Stimulated activated effector memory CD8-positive, alpha-beta T cell treated with anti-CD3 and anti-CD28 coated beads, Interleukin-12 subunit alpha, Interleukin-12 subunit beta, amount 100 ng/mL, for 72 hours (primary cell): ENCODE measurements around the gene GRIN1.

Source experiments
- ATAC-seq: fragments of 150-1000 bp; cut with Tn5 transposase; 2 replicates; pipeline ENCODE4 v1.10.0; 2021
- DNase-seq, 2 donors: peaks; one replicate each; pipeline ENCODE4 v3.0.0; 2021 to 2022; ENCODE audit warnings: low spot score in 2 of 2
- H3K27ac Mint-ChIP-seq: one replicate; pipeline ENCODE4 v1.8.0; 2022; ENCODE audit warnings: mild to moderate bottlenecking, mixed read lengths
- H3K36me3 Mint-ChIP-seq: one replicate; pipeline ENCODE4 v1.8.0; 2022; ENCODE audit warnings: mild to moderate bottlenecking, mixed read lengths
- H3K4me1 Mint-ChIP-seq: one replicate; pipeline ENCODE4 v1.8.0; 2022; ENCODE audit warnings: mixed read lengths
- H3K4me3 Mint-ChIP-seq: one replicate; pipeline ENCODE4 v1.8.0; 2022; ENCODE audit warnings: mild to moderate bottlenecking, mixed read lengths
- H3K9me3 Mint-ChIP-seq: one replicate; pipeline ENCODE4 v1.8.0; 2022; ENCODE audit warnings: mixed read lengths

GRIN1 gene

GRCh38 chr9:137192859-137193258 lies 53.9 kb downstream of the GRIN1 start:
- H3K36me3 Mint-ChIP-seq, result peaks cover 26% of the 10 kb centered on the region
- no peak overlapping the region for H3K4me3 Mint-ChIP-seq
- no peak for DNase-seq
- peaks cover 26% of the 10 kb centered on the region for H3K4me1 Mint-ChIP-seq
- H3K9me3 Mint-ChIP-seq, result no peaks in the 10 kb centered on the region
- no peak overlapping the region for H3K27ac Mint-ChIP-seq
- no peak for ATAC-seq

GRCh38 chr9:137193771-137194170 lies 54.8 kb downstream of the GRIN1 start:
- DNase-seq (no peak), ATAC-seq (no peak)
- Mint-ChIP-seq H3K36me3 (peaks cover 19% of the 10 kb centered on the region), H3K4me3 (no peak overlapping the region), H3K4me1 (peaks cover 25% of the 10 kb centered on the region), H3K27ac (no peak overlapping the region), H3K9me3 (no peaks in the 10 kb centered on the region)

- H3K4me1 Mint-ChIP-seq, result peaks cover 19% of the 10 kb centered on the region
- DNase-seq (no peak), ATAC-seq (no peak)
- no peak overlapping the region for H3K27ac Mint-ChIP-seq
- peaks cover 14% of the 10 kb centered on the region for H3K36me3 Mint-ChIP-seq
- no peaks in the 10 kb centered on the region for H3K9me3 Mint-ChIP-seq
- no peak overlapping the region for H3K4me3 Mint-ChIP-seq
These were observed 55.4 kb downstream of the GRIN1 start for GRCh38 chr9:137194388-137194787.

GRCh38 chr9:137194909-137195308 lies 56.0 kb downstream of the GRIN1 start:
- Mint-ChIP-seq H3K4me3 (no peak overlapping the region), H3K9me3 (no peaks in the 10 kb centered on the region), H3K4me1 (peaks cover 15% of the 10 kb centered on the region), H3K36me3 (peaks cover 9% of the 10 kb centered on the region), H3K27ac (no peak overlapping the region)
- ATAC-seq (no peak), DNase-seq (no peak)

- Mint-ChIP-seq H3K9me3 (no peaks in the 10 kb centered on the region), H3K4me3 (no peak overlapping the region), H3K4me1 (peaks cover 11% of the 10 kb centered on the region), H3K36me3 (peaks cover 4% of the 10 kb centered on the region), H3K27ac (no peak overlapping the region)
- no peak for ATAC-seq
- no peak for DNase-seq
These were observed 56.7 kb downstream of the GRIN1 start for GRCh38 chr9:137195525-137196220.

- DNase-seq, result no peak
- no peak overlapping the region for H3K27ac Mint-ChIP-seq
- H3K9me3 Mint-ChIP-seq, result no peaks in the 10 kb centered on the region
- ATAC-seq, result no peak
- peak overlapping the region; percentile 73 for H3K4me3 Mint-ChIP-seq
- peaks cover 19% of the 10 kb centered on the region for H3K4me1 Mint-ChIP-seq
- no peaks in the 10 kb centered on the region for H3K36me3 Mint-ChIP-seq
These were observed 59.3 kb downstream of the GRIN1 start for GRCh38 chr9:137198051-137198901.

- Mint-ChIP-seq H3K36me3 (no peaks in the 10 kb centered on the region), H3K4me1 (peaks cover 20% of the 10 kb centered on the region), H3K9me3 (no peaks in the 10 kb centered on the region), H3K4me3 (peak overlapping the region; percentile 73), H3K27ac (no peak overlapping the region)
- ATAC-seq (no peak), DNase-seq (no peak)
These were observed 59.9 kb downstream of the GRIN1 start for GRCh38 chr9:137198902-137199283.

- peak overlapping the region; percentile 82 for H3K27ac Mint-ChIP-seq
- peaks cover 3% of the 10 kb centered on the region for H3K36me3 Mint-ChIP-seq
- H3K4me3 Mint-ChIP-seq, result peak overlapping the region; percentile 73
- H3K4me1 Mint-ChIP-seq, result peaks cover 27% of the 10 kb centered on the region
- no peak for ATAC-seq
- H3K9me3 Mint-ChIP-seq, result no peaks in the 10 kb centered on the region
- DNase-seq, result no peak
These were observed 60.6 kb downstream of the GRIN1 start for GRCh38 chr9:137199411-137200121.

DNA sequence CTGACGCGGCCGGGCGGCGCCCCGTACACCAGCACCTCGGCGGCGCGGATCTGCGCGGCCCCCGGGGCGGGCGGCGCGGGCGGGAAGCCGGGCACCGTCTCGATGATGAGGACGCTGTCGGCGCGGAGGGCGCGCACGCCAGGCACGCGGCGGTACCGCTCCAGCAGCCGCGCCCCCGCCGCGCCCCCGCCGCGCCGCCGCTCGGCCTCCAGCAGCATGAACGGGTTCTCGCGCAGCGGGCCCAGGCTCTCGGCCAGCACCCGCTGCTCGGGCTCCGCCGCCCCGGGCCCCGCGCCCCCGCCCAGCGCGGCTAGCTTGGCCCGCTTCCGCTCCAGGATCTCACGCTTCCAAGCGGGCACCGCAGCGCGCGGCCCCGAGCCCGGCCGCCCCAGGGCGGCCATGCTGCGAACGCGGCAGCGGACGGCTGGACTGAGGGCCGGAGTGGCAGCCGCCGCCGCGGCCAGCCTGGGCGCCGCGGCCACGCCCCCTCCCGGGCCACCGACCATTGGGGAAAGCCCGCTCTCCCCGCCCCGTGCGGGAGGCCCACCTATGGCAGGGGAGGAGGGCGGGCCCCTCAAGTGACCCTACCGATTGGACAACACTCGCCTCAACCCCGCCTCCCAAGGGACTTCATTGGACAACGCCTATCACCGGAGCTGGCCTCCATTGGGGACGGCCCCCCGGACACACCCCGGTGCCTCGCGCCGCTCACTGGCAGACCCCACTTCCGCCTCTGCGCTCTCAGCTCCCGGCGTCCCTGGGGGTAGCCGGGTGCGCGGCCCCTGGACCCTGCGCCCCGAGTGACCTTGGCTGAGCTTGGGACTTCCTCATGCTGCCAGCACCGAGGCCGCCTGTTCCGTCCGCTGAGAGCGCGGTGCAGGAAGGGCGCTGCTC lies 61.6 kb downstream of the GRIN1 start, which contains the start of gene TPRN:
Gene TPRN, minus strand, starts transcription at position 431 of the 894 bp plus-strand sequence. Its CDS starts 30 bp downstream, at position 401.
- H3K4me3 Mint-ChIP-seq, result peak within 1 kb of the TSS; percentile 79
- ATAC-seq (peak; percentile 96), DNase-seq (peak; percentile 90 to 98)
- peaks cover 23% of the 10 kb centered on the region for H3K4me1 Mint-ChIP-seq
- H3K9me3 Mint-ChIP-seq, result no peaks in the 10 kb centered on the region
- H3K36me3 Mint-ChIP-seq, result peaks cover 12% of the 10 kb centered on the region
- peak within 1 kb of the TSS; percentile 82 for H3K27ac Mint-ChIP-seq

DNA sequence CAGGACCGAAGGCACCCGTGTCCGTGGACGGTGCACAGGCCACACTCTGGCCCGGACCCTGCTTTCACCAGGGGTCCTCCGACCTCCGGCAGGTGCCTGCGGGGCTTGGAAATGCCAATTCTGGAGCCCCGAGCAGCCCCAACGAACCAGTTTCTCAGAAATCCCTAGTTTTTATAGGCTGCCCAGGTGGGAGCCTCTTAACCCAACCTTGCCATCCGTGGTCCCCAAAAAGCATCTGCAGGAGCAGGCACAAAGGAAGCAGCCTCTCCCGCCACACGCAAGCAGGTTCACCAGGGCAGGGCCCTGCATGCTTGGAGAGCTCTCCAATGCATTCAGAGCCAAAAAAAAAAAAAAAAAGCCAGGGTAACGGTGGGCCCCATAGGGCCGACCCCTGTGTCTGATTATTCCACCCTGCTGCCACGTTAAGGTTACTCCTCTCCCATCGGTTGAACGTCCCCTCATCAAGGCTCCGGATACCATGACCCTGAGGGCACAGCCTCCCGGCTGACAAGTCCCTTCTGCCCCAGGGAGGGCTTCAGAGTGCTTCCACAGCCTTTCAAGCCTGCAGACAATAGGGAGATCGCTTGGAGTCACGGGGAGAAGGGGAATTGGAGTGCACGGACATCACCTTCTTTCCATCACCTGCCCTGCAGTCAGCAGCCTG lies 62.4 kb downstream of the GRIN1 start:
- H3K9me3 Mint-ChIP-seq, result no peaks in the 10 kb centered on the region
- ATAC-seq (no peak), DNase-seq (no peak)
- peaks cover 16% of the 10 kb centered on the region for H3K36me3 Mint-ChIP-seq
- peaks cover 31% of the 10 kb centered on the region for H3K4me1 Mint-ChIP-seq
- H3K27ac Mint-ChIP-seq, result peak overlapping the region; percentile 60
- H3K4me3 Mint-ChIP-seq, result peak overlapping the region; percentile 79

- Mint-ChIP-seq H3K4me3 (peak overlapping the region; percentile 4), H3K36me3 (peaks cover 27% of the 10 kb centered on the region), H3K27ac (no peak overlapping the region), H3K4me1 (peaks cover 45% of the 10 kb centered on the region), H3K9me3 (no peaks in the 10 kb centered on the region)
- ATAC-seq (no peak), DNase-seq (no peak)
These were observed 64.0 kb downstream of the GRIN1 start for GRCh38 chr9:137202966-137203365.

DNA sequence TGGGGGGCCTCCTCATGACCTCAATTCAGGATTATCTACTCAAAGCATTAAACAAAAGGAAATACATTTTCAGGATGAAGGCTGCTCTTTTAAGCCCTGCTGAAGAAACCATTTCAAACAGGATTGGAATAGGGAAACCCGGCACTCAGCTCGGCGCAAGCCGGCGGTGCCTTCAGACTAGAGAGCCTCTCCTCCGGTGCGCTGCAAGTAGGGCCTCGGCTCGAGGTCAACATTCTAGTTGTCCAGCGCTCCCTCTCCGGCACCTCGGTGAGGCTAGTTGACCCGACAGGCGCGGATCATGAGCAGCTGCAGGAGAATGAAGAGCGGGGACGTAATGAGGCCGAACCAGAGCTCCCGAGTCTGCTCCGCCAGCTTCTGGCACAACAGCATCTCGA lies 65.8 kb downstream of the GRIN1 start:
- no peak for ATAC-seq
- H3K27ac Mint-ChIP-seq, result peak overlapping the region; percentile 97
- peak overlapping the region; percentile 94 for H3K4me3 Mint-ChIP-seq
- H3K9me3 Mint-ChIP-seq, result no peaks in the 10 kb centered on the region
- H3K4me1 Mint-ChIP-seq, result peaks cover 45% of the 10 kb centered on the region
- peaks cover 43% of the 10 kb centered on the region for H3K36me3 Mint-ChIP-seq
- DNase-seq, result no peak

DNA sequence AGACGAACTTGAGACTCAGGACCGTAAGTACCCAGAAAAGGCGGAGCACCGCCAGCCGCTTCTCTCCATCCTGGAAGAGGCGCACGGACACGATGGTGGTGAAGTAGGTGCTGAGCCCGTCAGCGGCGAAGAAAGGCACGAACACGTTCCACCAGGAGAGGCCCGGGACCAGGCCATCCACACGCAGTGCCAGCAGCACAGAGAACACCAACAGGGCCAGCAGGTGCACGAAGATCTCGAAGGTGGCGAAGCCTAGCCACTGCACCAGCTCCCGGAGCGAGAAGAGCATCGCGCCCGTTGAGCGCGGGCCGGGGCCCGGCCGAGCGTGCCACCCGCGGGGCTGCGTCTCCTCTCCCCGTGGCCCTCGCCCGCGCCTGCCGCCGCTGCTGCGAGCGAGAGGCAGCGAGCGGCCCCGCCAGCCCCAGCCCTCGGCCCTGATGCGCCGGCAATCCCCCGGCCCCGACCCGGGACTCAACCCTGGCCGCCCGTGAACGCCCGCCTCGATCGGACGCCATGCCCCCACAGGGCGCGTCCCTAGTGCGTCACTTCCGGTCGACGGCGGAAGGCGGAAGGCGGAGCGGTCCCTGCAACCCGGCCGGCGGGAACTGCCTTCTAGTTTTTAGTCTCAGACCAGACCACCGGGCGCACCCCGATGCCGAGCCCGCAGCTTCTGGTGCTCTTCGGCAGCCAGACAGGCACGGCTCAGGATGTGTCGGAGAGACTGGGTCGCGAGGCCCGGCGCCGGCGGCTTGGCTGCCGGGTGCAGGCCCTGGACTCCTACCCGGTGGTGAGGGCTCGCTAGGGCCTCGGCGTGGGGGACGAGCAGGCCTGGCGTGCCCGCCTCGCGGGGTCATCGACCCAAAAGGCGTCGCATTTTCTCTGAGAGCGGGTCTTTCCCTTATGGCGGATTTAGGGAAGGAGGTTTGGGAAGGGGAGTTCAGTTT lies 66.4 kb downstream of the GRIN1 start, which contains the start of the genes NDOR1 and TMEM203:
Gene NDOR1, plus strand, starts transcription at position 575 of the 944 bp plus-strand sequence. Its CDS starts 78 bp downstream, at position 653.
Gene TMEM203, minus strand, starts transcription at position 523 of the 944 bp plus-strand sequence. Its CDS starts 234 bp downstream, at position 289.
- Mint-ChIP-seq H3K9me3 (no peaks in the 10 kb centered on the region), H3K36me3 (peaks cover 50% of the 10 kb centered on the region), H3K4me3 (peak within 1 kb of the TSS; percentile 94), H3K27ac (peak within 1 kb of the TSS; percentile 97), H3K4me1 (peaks cover 45% of the 10 kb centered on the region)
- ATAC-seq (peak; percentile 77), DNase-seq (peak; percentile 94 to 97)
